Myocyte (in vitro differentiated cells): Measurements from ENCODE around the gene SMC3. TPM values are rescaled to one million over a fixed set of nuclear protein-coding genes. Genes with fewer than 3 reads are reported as not detected.

Source experiments
- DNase-seq: peaks from one replicate; pipeline ENCODE4 v3.0.0-alpha.2; 2012; ENCODE audit warnings: low read depth
- total RNA-seq: library from RNA; depleted of rRNA; stranded (reverse); fragments of >200 nt; gene quantifications from 2 replicates; pipeline ENCODE4 v1.2.3, GENCODE V29; 2014

Gene SMC3
- total RNA-seq, 1 donor from 2014 or later, result 24.3 TPM

GRCh38 chr10:110644598-110645462 is 77.3 kb downstream of the SMC3 start:
- DNase-seq, result no peak

- no peak for DNase-seq
Measured at GRCh38 chr10:110646417-110647135, 79.1 kb downstream of the SMC3 start.

GRCh38 chr10:110647136-110647430 is 79.6 kb downstream of the SMC3 start:
- DNase-seq, result no peak

- peak; percentile 50 for DNase-seq
Measured at GRCh38 chr10:110648692-110649346, 81.3 kb downstream of the SMC3 start.

- DNase-seq, result no peak
Measured at GRCh38 chr10:110649347-110650264, 82.1 kb downstream of the SMC3 start.

GRCh38 chr10:110650265-110650668 is 82.8 kb downstream of the SMC3 start:
- DNase-seq, result peak; percentile 49

- DNase-seq, result peak; percentile 87
Measured at GRCh38 chr10:110651044-110651958, 83.8 kb downstream of the SMC3 start.

- no peak for DNase-seq
Measured at GRCh38 chr10:110652475-110653118, 85.1 kb downstream of the SMC3 start.

Other genes with a start within 250 kb of the SMC3 start
- gene DUSP5, start 69.8 kb upstream of the SMC3 start, total RNA-seq, result 6.4 and 10.0 TPM in 2 replicates
- gene RBM20, start 76.6 kb downstream of the SMC3 start, total RNA-seq, result 2.6 and 3.0 TPM in 2 replicates